SK-N-SH (cell line): ENCODE results near the gene PIGN. TPM values are rescaled to one million over a fixed set of nuclear protein-coding genes. Genes with fewer than 3 reads are reported as not detected.

Experiments
- CTCF ChIA-PET: fragments of 300-600, 350-600 bp; formaldehyde crosslinking; extraction: SDS; loops from one replicate; lab custom pipeline; 2021; lab: Yijun Ruan, JAX
- POLR2A ChIA-PET: fragments of 350-600 bp; sonication (Branson Sonifier 250); formaldehyde crosslinking; extraction: SDS; loops from one replicate; lab custom pipeline; 2020; ENCODE audit warnings: antibody characterized with exemption, inconsistent platforms; lab: Yijun Ruan, JAX
- DNase-seq: peaks from one replicate; pipeline ENCODE4 v3.0.0; 2012
- H2AFZ ChIP-seq: fragments of 200-600 bp; sonication (generic); 2 replicates; pipeline ENCODE4 v1.8.1; 2016; ENCODE audit warnings: antibody characterized with exemption, mild to moderate bottlenecking, low read depth
- H3F3A ChIP-seq: fragments of 200-600 bp; sonication (generic); replicated peaks from 2 replicates; pipeline ENCODE3; 2016; ENCODE audit warnings: antibody characterized with exemption, mild to moderate bottlenecking; ENCODE audit not compliant: insufficient read depth
- H3K27ac ChIP-seq, 2 experiments: fragments of 200-500 bp in 1 of 2; fragments of 200-600 bp in 1 of 2; sonication (Bioruptor generic) in 1 of 2; sonication (generic), shearing (Covaris generic) in 1 of 2; 2 replicates each; pipeline versions ENCODE4 v1.5.1 to v1.6.1; 2014 to 2016; ENCODE audit warnings: low read depth in 2 of 2, inconsistent platforms in 1 of 2, low read length in 1 of 2, mild to moderate bottlenecking in 1 of 2, mixed read lengths in 1 of 2
- H3K27me3 ChIP-seq: fragments of 200-600 bp; sonication (generic), shearing (Covaris generic); 2 replicates; pipeline ENCODE4 v1.6.1; 2016; ENCODE audit warnings: mixed run types; ENCODE audit not compliant: insufficient read depth
- H3K36me3 ChIP-seq, 2 experiments: fragments of 200-500 bp in 1 of 2; fragments of 200-600 bp in 1 of 2; sonication (Bioruptor generic) in 1 of 2; sonication (generic) in 1 of 2; replicated peaks in 1 of 2; 2 replicates each; pipeline versions ENCODE3 to v1.5.1; 2014 to 2016; ENCODE audit warnings: low read length in 1 of 2, mild to moderate bottlenecking in 1 of 2; ENCODE audit not compliant: insufficient read depth in 2 of 2, control insufficient read depth in 1 of 2
- H3K4me1 ChIP-seq, 2 experiments: fragments of 200-500 bp in 1 of 2; fragments of 200-600 bp in 1 of 2; sonication (Bioruptor generic) in 1 of 2; sonication (generic), shearing (Covaris generic) in 1 of 2; 2 replicates each; pipeline versions ENCODE4 v1.5.1 to v1.6.1; 2014 to 2016; ENCODE audit warnings: low read depth in 1 of 2, low read length in 1 of 2, mixed run types in 1 of 2; ENCODE audit not compliant: insufficient read depth in 2 of 2, control insufficient read depth in 1 of 2
- H3K4me2 ChIP-seq: fragments of 200-600 bp; sonication (generic), shearing (Covaris generic); 2 replicates; pipeline ENCODE4 v1.6.1; 2017; ENCODE audit warnings: mixed run types
- H3K4me3 ChIP-seq, 2 experiments: fragments of 200-500 bp in 1 of 2; fragments of 200-600 bp in 1 of 2; sonication (Bioruptor generic) in 1 of 2; sonication (generic), shearing (Covaris generic) in 1 of 2; 2 replicates each; pipeline versions ENCODE4 v1.5.1 to v1.8.1; 2014 to 2016; ENCODE audit warnings: low read depth in 2 of 2, inconsistent platforms in 1 of 2, low read length in 1 of 2, mild to moderate bottlenecking in 1 of 2, mixed read lengths in 1 of 2, moderate library complexity in 1 of 2
- H3K79me2 ChIP-seq: fragments of 200-600 bp; sonication (generic); 2 replicates; pipeline ENCODE4 v1.8.1; 2017; ENCODE audit warnings: mild to moderate bottlenecking; ENCODE audit not compliant: insufficient read depth
- H3K9ac ChIP-seq: fragments of 200-600 bp; sonication (generic); 2 replicates; pipeline ENCODE4 v1.6.1; 2017; ENCODE audit warnings: mixed run types
- H3K9me2 ChIP-seq: fragments of 200-600 bp; sonication (generic); 2 replicates; pipeline ENCODE4 v1.6.1; 2017; ENCODE audit warnings: mixed run types
- H3K9me3 ChIP-seq: fragments of 200-600 bp; sonication (generic); 2 replicates; pipeline ENCODE4 v1.6.1; 2017; ENCODE audit warnings: mixed run types, mild to moderate bottlenecking, moderate library complexity
- H4K20me1 ChIP-seq: fragments of 200-600 bp; sonication (generic); 2 replicates; pipeline ENCODE4 v1.6.1; 2017; ENCODE audit warnings: mild to moderate bottlenecking, mixed run types; ENCODE audit not compliant: insufficient read depth
- EZH2phosphoT487 ChIP-seq: fragments of 200-600 bp; sonication (generic); IDR thresholded peaks from 2 replicates; pipeline ENCODE4 v1.6.1; 2017; ENCODE audit warnings: low read depth, mixed run types, mild to moderate bottlenecking, antibody characterized with exemption, moderate library complexity, borderline replicate concordance
- GABPA ChIP-seq: IDR thresholded peaks from 2 replicates; pipeline ENCODE4 v1.4.0; 2012; ENCODE audit warnings: low read depth, mild to moderate bottlenecking
- IRF3 ChIP-seq: fragments of 150-350 bp; IDR thresholded peaks from 2 replicates; pipeline ENCODE4 v1.6.1; 2016; ENCODE audit warnings: mild to moderate bottlenecking, low read depth, low read length
- MAX ChIP-seq: IDR thresholded peaks from 2 replicates; pipeline ENCODE4 v1.4.0; 2012; ENCODE audit warnings: low read depth
- MEF2A ChIP-seq: IDR thresholded peaks from 2 replicates; pipeline ENCODE4 v1.4.0; 2012; ENCODE audit warnings: low read depth, borderline replicate concordance
- NRF1 ChIP-seq: IDR thresholded peaks from 2 replicates; pipeline ENCODE4 v1.6.1; 2012; ENCODE audit warnings: low read depth, mild to moderate bottlenecking, low read length
- PBX3 ChIP-seq: IDR thresholded peaks from 2 replicates; pipeline ENCODE4; 2012
- RCOR1 ChIP-seq: fragments of 150-350 bp; IDR thresholded peaks from 2 replicates; pipeline ENCODE4 v1.6.1; 2017; ENCODE audit warnings: antibody characterized with exemption, low read length
- REST ChIP-seq: IDR thresholded peaks from 2 replicates; pipeline ENCODE4 v1.6.1; 2012; ENCODE audit warnings: mild to moderate bottlenecking, low read depth, low read length, moderate library complexity
- RFX5 ChIP-seq: IDR thresholded peaks from 2 replicates; pipeline ENCODE4 v1.6.1; 2012; ENCODE audit warnings: mild to moderate bottlenecking, improper control_type of control experiment, low read length
- RXRA ChIP-seq: IDR thresholded peaks from 2 replicates; pipeline ENCODE4 v1.4.0; 2012; ENCODE audit warnings: low read depth, mild to moderate bottlenecking, borderline replicate concordance
- SIN3A ChIP-seq: IDR thresholded peaks from 2 replicates; pipeline ENCODE4 v1.6.1; 2012; ENCODE audit warnings: low read depth, mild to moderate bottlenecking, low read length, moderate library complexity, borderline replicate concordance
- SMC3 ChIP-seq: IDR thresholded peaks from 2 replicates; pipeline ENCODE4 v1.6.1; 2012; ENCODE audit warnings: low read depth, low read length, improper control_type of control experiment
- TAF1 ChIP-seq: IDR thresholded peaks from 2 replicates; pipeline ENCODE4 v1.6.1; 2012; ENCODE audit warnings: low read depth, mild to moderate bottlenecking, low read length, moderate library complexity, borderline replicate concordance
- TEAD4 ChIP-seq: IDR thresholded peaks from 2 replicates; pipeline ENCODE4 v1.4.0; 2012; ENCODE audit warnings: mild to moderate bottlenecking, borderline replicate concordance; ENCODE audit not compliant: insufficient read depth
- YY1 ChIP-seq: IDR thresholded peaks from 2 replicates; pipeline ENCODE4 v1.4.0; 2012; ENCODE audit warnings: low read depth, mild to moderate bottlenecking
- WGBS: methylation state at CpG from one replicate; pipeline ENCODE4 v1.1.6; 2017; ENCODE audit warnings: low lambda C conversion rate; 5-methylcytosine and 5-hydroxymethylcytosine counted together
- polyA plus RNA-seq, 3 experiments: library from polyadenylated mRNA; depleted of rRNA; stranded (reverse); fragments of >200 nt; gene quantifications; 2 replicates each; pipeline ENCODE4 v1.2.3, GENCODE V29; 2012

Gene PIGN
- polyA plus RNA-seq, 1 of the 3 experiments (the other 2 are of a cell fraction), result 6.1 TPM

GRCh38 chr18:62236252-62236651 lies 49.4 kb upstream of the PIGN start:
- CTCF ChIA-PET, result no interaction called here
- H3F3A ChIP-seq, result no peaks in the 10 kb centered on the region
- H4K20me1 ChIP-seq, result no peaks in the 10 kb centered on the region
- no peak for DNase-seq
- POLR2A ChIA-PET, result no interaction called here
- H3K79me2 ChIP-seq, result no peaks in the 10 kb centered on the region
- H3K4me1 ChIP-seq, result no peaks in the 10 kb centered on the region
- TF ChIP-seq TEAD4 (no peak), TAF1 (no peak), MEF2A (no peak), RXRA (no peak)
- H3K9me3 ChIP-seq, result peaks cover 8% of the 10 kb centered on the region
- no peak overlapping the region for H3K9ac ChIP-seq
- no peak overlapping the region for H3K4me3 ChIP-seq
- no peaks in the 10 kb centered on the region for H3K27me3 ChIP-seq
- 95% methylated on average over 1 of the region's 1 CpG for WGBS
- peaks cover 34 to 81% of the 10 kb centered on the region in 2 experiments for H3K36me3 ChIP-seq
- H3K4me2 ChIP-seq, result no peak overlapping the region
- no peak overlapping the region for H2AFZ ChIP-seq
- H3K27ac ChIP-seq, result no peak overlapping the region
- no peaks in the 10 kb centered on the region; the same call in 1 of the 2 replicates for H3K9me2 ChIP-seq

GRCh38 chr18:62226047-62226446 lies 39.2 kb upstream of the PIGN start:
- Histone ChIP-seq H2AFZ (no peak overlapping the region), H3K4me2 (no peak overlapping the region), H4K20me1 (no peaks in the 10 kb centered on the region), H3K9me3 (peaks cover 13% of the 10 kb centered on the region; the same call in 1 of the 2 replicates), H3K27me3 (no peaks in the 10 kb centered on the region), H3K79me2 (peaks cover 2% of the 10 kb centered on the region; the same call in 1 of the 2 replicates), H3K4me3 (no peak overlapping the region), H3K27ac (no peak overlapping the region), H3K4me1 (no peaks in the 10 kb centered on the region), H3K36me3 (peaks cover 78 to 82% of the 10 kb centered on the region in 2 experiments), H3K9me2 (0 out of 2 replicates have a peak, but pooled peaks cover 5% of the 10 kb centered on the region), H3K9ac (no peak overlapping the region), H3F3A (no peaks in the 10 kb centered on the region)
- POLR2A ChIA-PET, result no interaction called here
- TF ChIP-seq PBX3 (no peak), IRF3 (no peak), EZH2phosphoT487 (no peak), SMC3 (no peak), RFX5 (no peak), RCOR1 (no peak), MAX (no peak), NRF1 (no peak), SIN3A (no peak), REST (no peak), RXRA (no peak), YY1 (no peak), GABPA (no peak), TEAD4 (no peak)
- no peak for DNase-seq
- CTCF ChIA-PET, result interaction anchor here (0.8 to 1.5 kb wide), 2 partner anchors 13 to 24 kb away, joined by 3 to 9 read pairs; no protein-coding TSS in a partner anchor
- WGBS, result 94% methylated on average over 3 of the region's 3 CpGs
